ENCODE data around the gene TMEM87B. TPM values are rescaled to one million over a fixed set of nuclear protein-coding genes. Genes with fewer than 3 reads are reported as not detected.

TMEM87B gene
- total and polyA plus RNA-seq, 10 of the 15 experiments (the other 5 are each of a cell fraction or from before 2014, with no cell fraction given), result 5.7 to 20.6 (median 12.3) TPM

- 38% methylated on average over 9 of the region's 9 CpGs for WGBS (ENCODE audit: insufficient coverage, insufficient replicate concordance, low lambda C conversion rate, missing lambda C conversion rate)
- POLR2A ChIA-PET, result interaction anchor here (1.4 kb wide), 1 partner anchor 9 kb away, joined by 3 read pairs; no protein-coding TSS in a partner anchor
- Histone ChIP-seq H3K36me3 (ENCODE audit: control insufficient read depth in 2 of 2, insufficient read depth in 2 of 2, low read length in 1 of 2) (no peaks in the 10 kb centered on the region), H3K27me3 (replicated peaks in 1 of 2; ENCODE audit: control insufficient read depth in 2 of 2, insufficient read depth in 2 of 2, low read length in 1 of 2) (no peaks in the 10 kb centered on the region), H4K20me1 (ENCODE audit: control insufficient read depth, insufficient read depth) (no peaks in the 10 kb centered on the region), H3K4me3 (no peak overlapping the region), H3K9ac (ENCODE audit: control insufficient read depth, insufficient read depth, low read length) (no peak overlapping the region), H3K79me2 (ENCODE audit: control insufficient read depth, insufficient read depth, low read length) (no peaks in the 10 kb centered on the region), H3K9me3 (replicated peaks; ENCODE audit: control insufficient read depth, insufficient read depth, low read length) (no peaks in the 10 kb centered on the region), H3K27ac (ENCODE audit: control insufficient read depth, insufficient read depth) (no peak overlapping the region), H3K4me1 (ENCODE audit: control insufficient read depth, insufficient read depth, low read length) (no peaks in the 10 kb centered on the region), H3K4me2 (ENCODE audit: control insufficient read depth, insufficient read depth) (no peak overlapping the region), H2AFZ (ENCODE audit: control insufficient read depth, low read depth, low read length) (no peak overlapping the region)
- CTCF ChIA-PET, result no interaction called here
- no TSS peak for BruUV-seq (replicated peaks)
- intact Hi-C loops (cut with micrococcal nuclease; ENCODE audit: unreplicated experiment) (no loop called here), in situ Hi-C loops (cut with MboI) (no loop called here)
- RAD21 ChIA-PET (ENCODE audit: unreplicated experiment), result no interaction called here
- FAIRE-seq (no peak), DNase-seq (ENCODE audit: low read depth, low spot score) (no peak), ATAC-seq (no peak)
- SMC1A ChIA-PET (ENCODE audit: uncharacterized antibody, unreplicated experiment), result no interaction called here
- TF ChIP-seq RAD51 (IDR thresholded peaks at IDR 0.05), result no peak
- TF ChIP-seq PBX3 (IDR thresholded peaks at IDR 0.05; ENCODE audit: insufficient replicate concordance, low read depth, low read length), result no peak
- TF ChIP-seq ZNF274 (IDR thresholded peaks at IDR 0.05; ENCODE audit: insufficient read depth, insufficient read length), result no peak
- no peak for TF ChIP-seq ZNF687 (IDR thresholded peaks at IDR 0.05)
- TF ChIP-seq RFX5 (IDR thresholded peaks at IDR 0.05; ENCODE audit: low read depth, low read length), result no peak
- TF ChIP-seq CTCF (IDR thresholded peaks at IDR 0.05 in 2 of 3, conservative IDR thresholded peaks at IDR 0.05 in 1 of 3; ENCODE audit: control insufficient read depth in 2 of 3, extremely low read depth in 1 of 3, insufficient read depth in 1 of 3, low read depth in 3 of 3, low read length in 3 of 3), result no peak
- no peak for TF ChIP-seq CREB1 (IDR thresholded peaks at IDR 0.05; ENCODE audit: low read depth)
- no peak for TF ChIP-seq SMARCA5 (IDR thresholded peaks at IDR 0.05)
- no peak for TF ChIP-seq RAD21 (IDR thresholded peaks at IDR 0.05; ENCODE audit: insufficient read depth, low read depth, low read length)
- no peak for TF ChIP-seq EP300 (IDR thresholded peaks at IDR 0.05; ENCODE audit: borderline replicate concordance in 1 of 2, control insufficient read depth in 1 of 2, low read depth in 2 of 2, low read length in 2 of 2)
- no peak for TF ChIP-seq ZZZ3 (IDR thresholded peaks at IDR 0.05; ENCODE audit: control insufficient read depth, insufficient read length, low read depth)
- TF ChIP-seq SMC3 (IDR thresholded peaks at IDR 0.05; ENCODE audit: borderline replicate concordance, low read length), result no peak
- TF ChIP-seq MXI1 (IDR thresholded peaks at IDR 0.05; ENCODE audit: low read depth, low read length), result no peak
- TF ChIP-seq E2F8 (IDR thresholded peaks at IDR 0.05; ENCODE audit: low read depth, partially characterized antibody), result no peak
Observed at GRCh38 chr2:112024231-112024630, 30.8 kb upstream of the TMEM87B start.
